GM12872 (cell line): Measurements from ENCODE around the gene PITPNM2.

ENCODE experiments used
- TF ChIP-seq, protein P1 (sequence below): IDR thresholded peaks from 3 replicates; pipeline ENCODE4 v1.5.1; 2011; ENCODE audit warnings: low read depth, mild to moderate bottlenecking, low read length, moderate library complexity; ENCODE audit not compliant: insufficient read depth

The PITPNM2 gene

GRCh38 chr12:123165537-123165936, 14.6 kb upstream of the PITPNM2 start:
- TF ChIP-seq, protein P1, sequence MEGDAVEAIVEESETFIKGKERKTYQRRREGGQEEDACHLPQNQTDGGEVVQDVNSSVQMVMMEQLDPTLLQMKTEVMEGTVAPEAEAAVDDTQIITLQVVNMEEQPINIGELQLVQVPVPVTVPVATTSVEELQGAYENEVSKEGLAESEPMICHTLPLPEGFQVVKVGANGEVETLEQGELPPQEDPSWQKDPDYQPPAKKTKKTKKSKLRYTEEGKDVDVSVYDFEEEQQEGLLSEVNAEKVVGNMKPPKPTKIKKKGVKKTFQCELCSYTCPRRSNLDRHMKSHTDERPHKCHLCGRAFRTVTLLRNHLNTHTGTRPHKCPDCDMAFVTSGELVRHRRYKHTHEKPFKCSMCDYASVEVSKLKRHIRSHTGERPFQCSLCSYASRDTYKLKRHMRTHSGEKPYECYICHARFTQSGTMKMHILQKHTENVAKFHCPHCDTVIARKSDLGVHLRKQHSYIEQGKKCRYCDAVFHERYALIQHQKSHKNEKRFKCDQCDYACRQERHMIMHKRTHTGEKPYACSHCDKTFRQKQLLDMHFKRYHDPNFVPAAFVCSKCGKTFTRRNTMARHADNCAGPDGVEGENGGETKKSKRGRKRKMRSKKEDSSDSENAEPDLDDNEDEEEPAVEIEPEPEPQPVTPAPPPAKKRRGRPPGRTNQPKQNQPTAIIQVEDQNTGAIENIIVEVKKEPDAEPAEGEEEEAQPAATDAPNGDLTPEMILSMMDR, result no peak

- TF ChIP-seq, protein P1, result no peak
These were observed 13.9 kb upstream of the PITPNM2 start for GRCh38 chr12:123164710-123165261.

- TF ChIP-seq, protein P1, result no peak
These were observed 13.3 kb upstream of the PITPNM2 start for GRCh38 chr12:123164222-123164621.

DNA sequence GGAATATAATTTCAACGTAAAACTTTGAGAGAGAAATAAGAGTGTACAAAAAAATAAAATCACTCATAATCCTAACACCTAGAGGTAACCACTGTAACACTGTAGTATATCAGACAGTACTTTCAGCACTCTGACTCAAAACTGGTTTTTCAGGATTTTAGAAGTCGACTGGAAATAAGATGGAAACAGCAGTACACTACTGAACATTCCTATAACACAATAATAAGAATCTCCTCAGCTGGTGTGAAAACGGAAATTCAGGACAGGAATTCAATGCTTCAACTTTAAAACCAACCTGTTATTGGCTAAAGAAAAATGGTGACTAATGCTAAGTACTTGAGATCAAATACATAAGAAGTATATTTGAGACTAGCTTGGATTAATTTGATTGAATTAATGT, 12.3 kb upstream of the PITPNM2 start:
- TF ChIP-seq, protein P1, result no peak

DNA sequence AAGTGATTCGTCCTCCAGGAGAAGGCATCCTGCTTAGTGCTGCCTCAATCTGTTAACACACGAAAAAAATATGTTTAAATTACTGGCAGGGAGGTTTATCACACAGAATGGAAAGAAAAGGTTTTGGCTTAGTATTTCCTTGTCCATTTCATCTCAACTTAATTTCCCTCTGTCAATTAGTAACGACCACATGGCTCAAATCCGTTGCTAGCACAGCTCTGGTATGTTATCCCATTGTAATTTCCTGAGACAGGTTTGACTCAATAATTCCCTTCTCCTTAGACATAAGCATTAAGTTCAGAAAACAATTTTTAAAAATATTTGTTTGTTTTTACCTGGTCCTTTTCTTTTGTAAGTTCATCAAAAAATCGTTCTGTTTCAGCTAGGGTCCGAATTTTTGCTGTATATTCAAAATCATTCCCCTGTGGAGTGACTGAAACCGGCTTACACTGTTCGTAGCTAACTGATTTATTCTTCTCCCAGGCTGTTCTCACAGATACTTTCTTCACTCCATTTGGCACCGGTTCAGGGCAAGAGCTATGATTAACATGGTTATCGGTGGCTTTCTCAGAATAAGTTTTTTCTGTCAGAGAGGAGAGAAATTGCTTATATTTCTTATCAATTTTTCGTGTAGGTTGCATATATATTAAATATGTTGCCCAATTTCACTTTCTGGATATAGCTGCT, 10.1 kb upstream of the PITPNM2 start:
- TF ChIP-seq, protein P1, result no peak

DNA sequence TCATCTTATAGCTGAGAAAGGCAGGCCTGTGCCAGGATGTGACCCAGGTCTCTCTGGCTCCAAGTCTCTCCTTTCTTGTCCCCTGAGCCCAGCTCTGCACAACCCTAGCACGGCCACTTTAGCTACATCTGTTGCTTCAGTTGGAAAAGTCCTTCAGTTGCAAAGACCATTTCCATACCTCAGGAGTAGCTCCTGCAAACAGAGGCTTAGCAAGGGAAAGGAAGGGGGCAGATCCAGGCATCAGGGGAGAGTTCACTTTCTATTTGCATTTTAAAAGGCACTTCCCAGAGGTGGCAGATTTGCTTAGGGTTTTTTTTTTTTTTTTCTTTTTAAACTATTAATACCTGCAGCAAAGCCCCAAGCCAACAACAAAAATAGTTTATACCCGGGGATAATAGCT, 3.0 kb upstream of the PITPNM2 start:
- TF ChIP-seq, protein P1, result no peak

GRCh38 chr12:123152833-123153232, 1.9 kb upstream of the PITPNM2 start:
- TF ChIP-seq, protein P1, result no peak
